Transverse colon (tissue), 4 donors: ENCODE measurements around the gene INPP5F. TPM values are rescaled to one million over a fixed set of nuclear protein-coding genes. Genes with fewer than 3 reads are reported as not detected.

Experiments
- DNase-seq: peaks from one replicate; pipeline ENCODE4 v3.0.0-alpha.2; 2019
- H3K27ac ChIP-seq, 4 donors: fragments of 200-600 bp; sonication (generic); 2 replicates each; pipeline ENCODE4 v1.5.1; 2016 to 2018; ENCODE audit warnings: inconsistent platforms in 4 of 4
- H3K27me3 ChIP-seq: fragments of 200-600 bp; sonication (generic); 2 replicates; pipeline ENCODE4 v1.5.1; 2017; ENCODE audit warnings: inconsistent platforms
- H3K36me3 ChIP-seq, 4 donors: fragments of 200-600 bp; sonication (generic); 2 replicates each; pipeline ENCODE4 v1.5.1; 2017 to 2019; ENCODE audit warnings: inconsistent platforms in 4 of 4
- H3K4me1 ChIP-seq, 4 donors: fragments of 200-600 bp; sonication (generic); 2 replicates each; pipeline ENCODE4 v1.5.1; 2017 to 2020; ENCODE audit warnings: inconsistent platforms in 4 of 4
- H3K4me3 ChIP-seq, 4 donors: fragments of 200-600 bp; sonication (generic); 1 replicate in 1 of 4; 2 replicates in 3 of 4; pipeline versions ENCODE4 v1.5.1 to v1.6.1; 2017 to 2019; ENCODE audit warnings: inconsistent platforms in 4 of 4
- H3K9me3 ChIP-seq, 2 donors: fragments of 200-600 bp; sonication (generic); 2 replicates each; pipeline ENCODE4 v1.5.1; 2017 to 2019; ENCODE audit warnings: inconsistent platforms in 2 of 2
- CTCF ChIP-seq, 5 experiments: fragments of 200-600 bp in 3 of 5; fragments of 450-650 bp in 2 of 5; sonication (generic) in 3 of 5; IDR thresholded peaks; 1 replicate in 2 of 5; 2 replicates in 3 of 5; pipeline ENCODE4 v1.5.1; 2016 to 2017; ENCODE audit warnings: antibody characterized with exemption in 5 of 5, inconsistent platforms in 3 of 5, mild to moderate bottlenecking in 2 of 5, moderate library complexity in 1 of 5
- EP300 ChIP-seq: sonication (generic); formaldehyde crosslinking; IDR thresholded peaks from one replicate; pipeline ENCODE4 v1.6.1; 2017; ENCODE audit warnings: antibody characterized with exemption, low read depth
- POLR2A ChIP-seq: fragments of 450-650 bp; IDR thresholded peaks from one replicate; pipeline ENCODE4 v1.6.1; 2016; ENCODE audit warnings: antibody characterized with exemption, mild to moderate bottlenecking, moderate library complexity
- POLR2AphosphoS5 ChIP-seq, 3 donors: sonication (generic); formaldehyde crosslinking; IDR thresholded peaks; one replicate each; pipeline ENCODE4 v1.6.1; 2016; ENCODE audit warnings: antibody characterized with exemption in 3 of 3
- WGBS, 2 donors: methylation state at CpG; one replicate each; pipeline ENCODE4 v1.1.5; 2018; ENCODE audit warnings: low coverage in 1 of 2; 5-methylcytosine and 5-hydroxymethylcytosine counted together
- in situ Hi-C, 4 donors: fragments of 200-750 bp; cut with MboI; loops; one replicate each; pipeline versions ENCODE4 v1.15.0 to v1.15.1; 2017; ENCODE audit warnings: low sequenced_read_pairs in 3 of 4, low pct_ligation_motif_present in 1 of 4, low pct_unique_long_range_greater_than_20kb in 1 of 4
- intact Hi-C: fragments of 100-400 bp; cut with DNase I; formaldehyde crosslinking; loops from one replicate; pipeline ENCODE4 v1.15.1; 2023; ENCODE audit warnings: low total_unique reads
- total RNA-seq, 4 donors: library from RNA; depleted of rRNA; stranded (reverse); fragments of >200 nt; gene quantifications; one replicate each; pipeline ENCODE4 v1.1.0, GENCODE V29; 2016

Gene INPP5F
- total RNA-seq, 4 donors from 2014 or later, result 11.6 to 24.6 (median 16.6) TPM

GRCh38 chr10:119713744-119714483 lies 11.9 kb upstream of the INPP5F start:
- H3K4me3 ChIP-seq, result no peak overlapping the region
- 78 to 84% methylated on average over 6 to 7 of the region's 7 CpGs for WGBS, 2 donors
- H3K27me3 ChIP-seq, result no peaks in the 10 kb centered on the region
- no peaks in the 10 kb centered on the region for H3K36me3 ChIP-seq
- no peak overlapping the region for H3K27ac ChIP-seq
- TF ChIP-seq CTCF (IDR thresholded peaks at IDR 0.05) (no peak), POLR2A (no peak), POLR2AphosphoS5 (IDR thresholded peaks at IDR 0.05) (no peak), EP300 (no peak)
- no peaks in the 10 kb centered on the region for H3K9me3 ChIP-seq
- in situ Hi-C loops (no loop called here), intact Hi-C loops (no loop called here)
- H3K4me1 ChIP-seq, result peaks cover 0 to 2% (median 0%) of the 10 kb centered on the region in 4 donors
- no peak for DNase-seq

- Histone ChIP-seq H3K27ac (no peak overlapping the region), H3K36me3 (no peaks in the 10 kb centered on the region), H3K9me3 (no peaks in the 10 kb centered on the region), H3K27me3 (no peaks in the 10 kb centered on the region), H3K4me1 (peaks cover 0 to 2% (median 0%) of the 10 kb centered on the region in 4 donors), H3K4me3 (no peak overlapping the region)
- intact Hi-C loops (no loop called here), in situ Hi-C loops (no loop called here)
- TF ChIP-seq CTCF (IDR thresholded peaks at IDR 0.05) (no peak), EP300 (no peak)
- 44 to 83% methylated on average over 2 of the region's 2 CpGs for WGBS, 2 donors
- no peak for DNase-seq
These were observed 11.4 kb upstream of the INPP5F start for GRCh38 chr10:119714484-119714816.

- Histone ChIP-seq H3K4me1 (peaks cover 0 to 2% (median 0%) of the 10 kb centered on the region in 4 donors), H3K36me3 (no peaks in the 10 kb centered on the region), H3K9me3 (no peaks in the 10 kb centered on the region), H3K4me3 (no peak overlapping the region), H3K27ac (peak overlapping the region in 1 of 4 donors; percentile 35), H3K27me3 (no peaks in the 10 kb centered on the region)
- intact Hi-C loops (no loop called here), in situ Hi-C loops (no loop called here)
- 64 to 77% methylated on average over 1 to 8 of the region's 8 CpGs for WGBS, 2 donors
- TF ChIP-seq CTCF (IDR thresholded peaks at IDR 0.05) (no peak), EP300 (no peak), POLR2AphosphoS5 (IDR thresholded peaks at IDR 0.05) (no peak), POLR2A (no peak)
- DNase-seq, result no peak
These were observed 10.0 kb upstream of the INPP5F start for GRCh38 chr10:119715628-119716505.

GRCh38 chr10:119723161-119723560 lies 2.7 kb upstream of the INPP5F start:
- no peak for DNase-seq
- no peak overlapping the region for H3K4me3 ChIP-seq
- peaks cover 6 to 27% (median 20%) of the 10 kb centered on the region in 4 donors for H3K4me1 ChIP-seq
- H3K36me3 ChIP-seq, result no peaks in the 10 kb centered on the region
- 86 to 92% methylated on average over 1 to 2 of the region's 2 CpGs for WGBS, 2 donors
- intact Hi-C loops, result no loop called here
- no peak overlapping the region for H3K27ac ChIP-seq
- no peaks in the 10 kb centered on the region for H3K27me3 ChIP-seq
- in situ Hi-C loops, result no loop called here
- TF ChIP-seq EP300 (no peak), POLR2A (no peak), POLR2AphosphoS5 (IDR thresholded peaks at IDR 0.05) (no peak), CTCF (IDR thresholded peaks at IDR 0.05) (no peak)
- H3K9me3 ChIP-seq, result no peaks in the 10 kb centered on the region
